Gastrocnemius medialis (tissue), 4 donors: ENCODE measurements around the gene CCDC154. TPM values are rescaled to one million over a fixed set of nuclear protein-coding genes. Genes with fewer than 3 reads are reported as not detected.

Experiments used
- ATAC-seq, 2 donors: fragments of 150-250 bp; one replicate each; pipeline ENCODE4 v1.9.1; 2016
- DNase-seq, 2 donors: peaks; one replicate each; pipeline ENCODE4 v3.0.0-alpha.2; 2019
- H3K27ac ChIP-seq, 4 donors: fragments of 200-600 bp; sonication (generic); 1 replicate in 1 of 4; 2 replicates in 3 of 4; pipeline ENCODE4 v1.5.1; 2016 to 2018; ENCODE audit warnings: mild to moderate bottlenecking in 2 of 4, moderate library complexity in 1 of 4
- H3K27me3 ChIP-seq, 3 donors: fragments of 200-600 bp; sonication (generic) in 2 of 3; 1 replicate in 1 of 3; 2 replicates in 2 of 3; pipeline versions ENCODE4 v1.5.1 to v1.6.0; 2016 to 2019; ENCODE audit warnings: mild to moderate bottlenecking in 1 of 3, moderate library complexity in 1 of 3
- H3K36me3 ChIP-seq, 2 donors: fragments of 200-600 bp; sonication (generic) in 1 of 2; one replicate each; pipeline ENCODE4 v1.5.1; 2017 to 2018
- H3K4me1 ChIP-seq, 2 donors: fragments of 200-600 bp; sonication (generic) in 1 of 2; one replicate each; pipeline ENCODE4 v1.5.1; 2016 to 2017; ENCODE audit warnings: mild to moderate bottlenecking in 2 of 2
- H3K4me3 ChIP-seq, 4 donors: fragments of 200-600 bp; sonication (generic) in 3 of 4; 1 replicate in 1 of 4; 2 replicates in 3 of 4; pipeline ENCODE4 v1.5.1; 2016 to 2019; ENCODE audit warnings: mild to moderate bottlenecking in 2 of 4
- H3K9me3 ChIP-seq, 3 donors: fragments of 200-600 bp; sonication (generic) in 2 of 3; 1 replicate in 1 of 3; 2 replicates in 2 of 3; pipeline ENCODE4 v1.5.1; 2016 to 2019
- CTCF ChIP-seq, 5 experiments: fragments of 450-650 bp in 3 of 5; fragments of 200-600 bp in 2 of 5; sonication (generic) in 2 of 5; IDR thresholded peaks in 4 of 5; conservative IDR thresholded peaks in 1 of 5; 1 replicate in 4 of 5; 2 replicates in 1 of 5; pipeline ENCODE4 v1.5.1; 2016 to 2019; ENCODE audit warnings: antibody characterized with exemption in 5 of 5, mild to moderate bottlenecking in 3 of 5, moderate library complexity in 3 of 5
- POLR2A ChIP-seq, 2 donors: fragments of 450-650 bp; IDR thresholded peaks; one replicate each; pipeline ENCODE4 v1.6.1; 2017; ENCODE audit warnings: antibody characterized with exemption in 2 of 2, mild to moderate bottlenecking in 2 of 2, moderate library complexity in 2 of 2
- in situ Hi-C, 4 donors: fragments of 200-750 bp; cut with MboI; loops; one replicate each; pipeline versions ENCODE4 v1.15.0 to v1.8.0; 2017; ENCODE audit warnings: low sequenced_read_pairs in 4 of 4
- intact Hi-C: fragments of 100-400 bp; cut with DNase I; formaldehyde crosslinking; loops from one replicate; pipeline ENCODE4 v1.15.1; 2023; ENCODE audit warnings: low total_unique reads
- total RNA-seq, 4 donors: library from RNA; depleted of rRNA; stranded (reverse); fragments of >200 nt; gene quantifications; one replicate each; pipeline versions ENCODE4 v1.1.0 to v1.2.3, GENCODE V29; 2016

CCDC154 gene
- total RNA-seq, 4 donors from 2014 or later = 0.40 TPM; not detected in 3

GRCh38 chr16:1436731-1437355 is 7.5 kb downstream of the CCDC154 start:
- no peak for DNase-seq
- ATAC-seq = no peak
- no peak overlapping the region for H3K4me3 ChIP-seq
- H3K27me3 ChIP-seq = no peaks in the 10 kb centered on the region
- intact Hi-C loops (no loop called here), in situ Hi-C loops (no loop called here)
- H3K9me3 ChIP-seq = no peaks in the 10 kb centered on the region
- H3K27ac ChIP-seq = no peak overlapping the region
- H3K36me3 ChIP-seq = no peaks in the 10 kb centered on the region
- no peaks in the 10 kb centered on the region for H3K4me1 ChIP-seq
- no peak for TF ChIP-seq CTCF (IDR thresholded peaks at IDR 0.05 in 4 of 5, conservative IDR thresholded peaks at IDR 0.05 in 1 of 5)
- no peak for TF ChIP-seq POLR2A (IDR thresholded peaks at IDR 0.05)

DNA sequence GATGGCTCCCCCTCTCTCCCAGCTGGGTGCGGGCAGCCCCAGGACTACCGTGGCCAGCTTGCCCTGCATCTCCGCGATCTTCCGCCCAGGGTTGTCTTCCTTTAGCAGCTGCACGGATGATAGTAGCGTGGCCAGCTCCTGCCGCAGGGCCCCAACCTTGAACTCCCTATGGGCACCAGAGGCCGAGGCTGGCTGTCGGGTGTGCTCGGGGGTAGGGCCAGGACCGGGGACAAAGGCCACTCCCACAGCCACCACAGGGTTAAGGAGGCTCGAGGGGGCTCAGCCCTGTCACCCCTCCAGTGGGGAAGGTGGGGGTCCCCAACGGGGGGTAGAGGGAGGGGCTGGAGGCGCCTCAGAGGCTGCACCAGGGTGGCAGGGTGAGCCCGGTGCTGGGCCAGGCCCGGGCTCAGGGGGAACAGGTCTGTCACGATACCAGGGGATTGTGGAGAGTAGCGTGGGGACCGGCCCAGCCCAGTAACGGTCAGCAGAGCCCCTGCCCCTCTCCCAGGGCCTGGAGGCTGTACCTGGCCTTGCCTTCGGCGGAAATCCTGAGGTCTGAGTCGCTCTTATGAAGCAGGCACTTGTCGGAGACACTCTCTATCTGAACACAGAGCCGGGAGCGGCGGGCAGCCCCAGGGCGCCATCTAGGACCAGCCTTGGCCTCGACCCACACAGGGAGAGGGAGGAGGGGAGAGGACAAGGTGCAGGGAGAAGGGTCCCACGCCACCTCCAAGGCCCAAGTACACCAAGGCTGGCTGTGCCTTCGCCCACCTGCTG is 8.2 kb downstream of the CCDC154 start:
- Histone ChIP-seq H3K27me3 (no peaks in the 10 kb centered on the region), H3K36me3 (no peaks in the 10 kb centered on the region), H3K4me1 (no peaks in the 10 kb centered on the region), H3K4me3 (no peak overlapping the region), H3K27ac (no peak overlapping the region), H3K9me3 (no peaks in the 10 kb centered on the region)
- TF ChIP-seq POLR2A (IDR thresholded peaks at IDR 0.05) (no peak), CTCF (IDR thresholded peaks at IDR 0.05 in 4 of 5, conservative IDR thresholded peaks at IDR 0.05 in 1 of 5) (no peak)
- intact Hi-C loops = no loop called here
- in situ Hi-C loops = no loop called here
- no peak for DNase-seq
- ATAC-seq = no peak

DNA sequence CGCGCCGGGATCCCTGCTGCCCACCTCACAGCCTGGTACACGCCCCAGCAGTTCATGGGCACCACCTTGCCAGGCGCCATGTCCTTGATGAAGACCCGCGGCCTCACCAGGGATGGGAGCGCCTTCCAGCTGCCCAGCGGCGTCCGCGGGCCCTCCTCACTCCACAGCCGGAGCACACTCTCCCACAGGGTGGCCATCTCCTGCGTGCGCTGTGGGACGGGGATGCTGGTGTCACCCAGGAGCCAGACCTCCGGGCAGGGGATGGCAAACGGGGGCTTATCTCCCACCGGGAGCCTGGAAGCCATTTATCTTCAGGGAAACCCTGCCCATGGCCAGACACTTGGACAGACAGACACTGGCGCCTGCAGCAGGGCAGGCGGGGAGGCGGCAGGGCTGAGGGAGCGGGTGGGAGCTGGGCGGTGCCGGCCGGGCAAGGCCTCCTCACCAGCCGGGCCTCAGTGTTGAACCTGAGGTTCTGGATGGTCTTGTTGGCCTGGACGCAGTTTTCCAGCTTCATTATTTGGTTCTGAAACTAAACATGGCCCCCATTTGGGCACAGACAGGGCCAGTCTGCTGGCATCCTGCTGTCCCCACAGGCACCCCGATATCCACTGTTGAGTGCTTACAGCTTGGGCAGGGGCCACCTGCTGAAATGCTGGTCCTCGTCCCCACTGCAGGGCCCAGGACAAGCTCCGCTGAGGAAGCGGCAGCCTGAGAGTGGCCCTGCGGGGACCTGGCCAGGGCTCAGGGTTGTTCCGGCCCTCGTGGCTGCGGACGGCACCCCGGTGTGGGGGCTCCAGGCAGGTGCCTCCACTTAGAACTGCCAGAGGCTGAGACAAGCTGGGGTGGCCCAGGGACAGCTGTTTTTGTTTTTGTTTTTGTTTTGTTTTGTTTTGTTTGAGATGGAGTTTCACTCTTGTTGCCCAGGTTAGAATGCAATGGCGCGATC is 9.4 kb downstream of the CCDC154 start:
- ATAC-seq = no peak
- Histone ChIP-seq H3K9me3 (no peaks in the 10 kb centered on the region), H3K27me3 (no peaks in the 10 kb centered on the region), H3K4me3 (no peak overlapping the region), H3K36me3 (no peaks in the 10 kb centered on the region), H3K4me1 (no peaks in the 10 kb centered on the region), H3K27ac (no peak overlapping the region)
- in situ Hi-C loops = no loop called here
- intact Hi-C loops = no loop called here
- no peak for DNase-seq
- TF ChIP-seq POLR2A (IDR thresholded peaks at IDR 0.05) (no peak), CTCF (IDR thresholded peaks at IDR 0.05 in 4 of 5, conservative IDR thresholded peaks at IDR 0.05 in 1 of 5) (no peak)

DNA sequence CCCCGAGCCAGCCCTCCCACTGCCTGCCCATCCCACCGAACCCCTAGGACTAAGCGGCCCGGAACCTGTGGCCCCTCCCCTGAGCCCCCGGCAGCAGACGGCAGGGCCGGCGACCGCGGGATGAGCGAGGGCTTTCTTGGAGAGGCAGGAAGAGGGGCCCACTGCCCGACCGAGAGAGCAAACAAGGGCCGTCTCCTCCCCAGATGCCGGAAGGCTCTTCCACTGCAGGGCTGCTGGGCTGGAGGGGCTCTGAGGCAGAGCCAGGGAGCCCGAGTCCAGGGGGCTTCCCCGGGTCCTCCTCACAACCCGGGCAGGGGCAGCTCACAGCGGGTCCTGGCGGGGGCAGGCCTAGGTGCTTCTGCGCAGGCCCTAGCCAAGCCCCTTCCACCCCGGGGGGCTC is 10.6 kb downstream of the CCDC154 start:
- TF ChIP-seq POLR2A (IDR thresholded peaks at IDR 0.05) (no peak), CTCF (IDR thresholded peaks at IDR 0.05 in 4 of 5, conservative IDR thresholded peaks at IDR 0.05 in 1 of 5) (no peak)
- Histone ChIP-seq H3K36me3 (no peaks in the 10 kb centered on the region), H3K9me3 (no peaks in the 10 kb centered on the region), H3K4me1 (no peaks in the 10 kb centered on the region), H3K27ac (no peak overlapping the region), H3K27me3 (no peaks in the 10 kb centered on the region), H3K4me3 (no peak overlapping the region)
- in situ Hi-C loops (no loop called here), intact Hi-C loops (no loop called here)
- DNase-seq (no peak), ATAC-seq (no peak)
